Vagina (tissue), 2 donors: ENCODE results near the gene PTPN5. TPM values are rescaled to one million over a fixed set of nuclear protein-coding genes. Genes with fewer than 3 reads are reported as not detected.
A peak's percentile ranks its signal among the peaks of the same experiment; 100 is the strongest.

Experiments used
- DNase-seq, 2 donors: peaks; one replicate each; pipeline ENCODE4 v3.0.0-alpha.2; 2017; ENCODE audit errors: extremely low spot score in 2 of 2
- H3K27ac ChIP-seq: fragments of 200-600 bp; sonication (generic); one replicate; pipeline ENCODE4 v1.5.1; 2019
- H3K27me3 ChIP-seq: fragments of 200-600 bp; sonication (generic); one replicate; pipeline ENCODE4 v1.5.1; 2019
- H3K36me3 ChIP-seq, 2 donors: fragments of 200-600 bp; sonication (generic); one replicate each; pipeline ENCODE4 v1.5.1; 2017 to 2019
- H3K4me1 ChIP-seq: fragments of 200-600 bp; sonication (generic); one replicate; pipeline ENCODE4 v1.5.1; 2019
- H3K4me3 ChIP-seq, 2 donors: fragments of 200-600 bp; sonication (generic); 1 replicate in 1 of 2; 2 replicates in 1 of 2; pipeline ENCODE4 v1.5.1; 2016 to 2019
- H3K9me3 ChIP-seq: fragments of 200-600 bp; sonication (generic); one replicate; pipeline ENCODE4 v1.5.1; 2019
- POLR2A ChIP-seq, 2 donors: fragments of 450-650 bp; IDR thresholded peaks; one replicate each; pipeline ENCODE4 v1.6.1; 2017; ENCODE audit warnings: antibody characterized with exemption in 2 of 2, mild to moderate bottlenecking in 2 of 2, moderate library complexity in 2 of 2
- POLR2AphosphoS5 ChIP-seq, 2 donors: sonication (generic); formaldehyde crosslinking; IDR thresholded peaks; one replicate each; pipeline ENCODE4 v1.9.0; 2017; ENCODE audit warnings: antibody characterized with exemption in 2 of 2, mild to moderate bottlenecking in 2 of 2, low read depth in 1 of 2; ENCODE audit not compliant: insufficient read depth in 1 of 2
- intact Hi-C: fragments of 100-400 bp; cut with DNase I; formaldehyde crosslinking; loops from one replicate; pipeline ENCODE4 v1.15.1; 2023
- total RNA-seq: library from RNA; depleted of rRNA; stranded (reverse); fragments of >200 nt; gene quantifications from one replicate; pipeline ENCODE4 v1.2.3, GENCODE V29; 2016
- TF ChIP-seq, protein P1 (sequence below), 3 experiments: fragments of 450-650 bp in 2 of 3; fragments of 200-600 bp in 1 of 3; sonication (generic) in 1 of 3; IDR thresholded peaks; one replicate each; pipeline ENCODE4 v1.5.1; 2017 to 2019; ENCODE audit warnings: antibody characterized with exemption in 3 of 3, mild to moderate bottlenecking in 2 of 3, moderate library complexity in 2 of 3

Gene PTPN5
- total RNA-seq, 1 donor from 2014 or later = 0.49 TPM

DNA sequence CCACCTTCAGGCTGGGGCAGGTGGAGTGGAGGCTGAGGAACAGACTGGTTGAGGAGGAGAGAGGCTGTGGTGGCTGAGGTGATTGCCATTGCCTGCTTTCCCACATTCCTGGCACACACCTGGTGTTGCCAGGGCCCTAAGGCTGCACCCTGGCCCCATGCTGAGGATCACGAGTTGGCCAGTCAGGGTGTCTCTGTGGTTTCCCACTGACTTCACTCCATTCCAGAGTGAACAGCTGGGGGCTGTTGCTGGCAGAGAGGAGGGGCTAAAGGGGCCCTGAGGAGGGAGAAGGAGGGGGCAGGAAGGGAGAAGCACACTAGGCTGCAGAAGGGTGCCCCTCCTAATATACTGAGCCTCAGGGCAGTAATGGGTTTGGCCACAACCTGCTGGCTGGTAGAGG, 91.2 kb downstream of the PTPN5 start:
- DNase-seq = no peak
- H3K9me3 ChIP-seq = no peaks in the 10 kb centered on the region
- intact Hi-C loops = no loop called here
- peak overlapping the region; percentile 6 for H3K27ac ChIP-seq
- H3K27me3 ChIP-seq = no peaks in the 10 kb centered on the region
- H3K36me3 ChIP-seq = peaks cover 0 to 4% of the 10 kb centered on the region in 2 donors
- TF ChIP-seq POLR2A (IDR thresholded peaks at IDR 0.05) (no peak), POLR2AphosphoS5 (IDR thresholded peaks at IDR 0.05; ENCODE audit: insufficient read depth in 1 of 2, low read depth in 1 of 2) (no peak)
- TF ChIP-seq, protein P1, sequence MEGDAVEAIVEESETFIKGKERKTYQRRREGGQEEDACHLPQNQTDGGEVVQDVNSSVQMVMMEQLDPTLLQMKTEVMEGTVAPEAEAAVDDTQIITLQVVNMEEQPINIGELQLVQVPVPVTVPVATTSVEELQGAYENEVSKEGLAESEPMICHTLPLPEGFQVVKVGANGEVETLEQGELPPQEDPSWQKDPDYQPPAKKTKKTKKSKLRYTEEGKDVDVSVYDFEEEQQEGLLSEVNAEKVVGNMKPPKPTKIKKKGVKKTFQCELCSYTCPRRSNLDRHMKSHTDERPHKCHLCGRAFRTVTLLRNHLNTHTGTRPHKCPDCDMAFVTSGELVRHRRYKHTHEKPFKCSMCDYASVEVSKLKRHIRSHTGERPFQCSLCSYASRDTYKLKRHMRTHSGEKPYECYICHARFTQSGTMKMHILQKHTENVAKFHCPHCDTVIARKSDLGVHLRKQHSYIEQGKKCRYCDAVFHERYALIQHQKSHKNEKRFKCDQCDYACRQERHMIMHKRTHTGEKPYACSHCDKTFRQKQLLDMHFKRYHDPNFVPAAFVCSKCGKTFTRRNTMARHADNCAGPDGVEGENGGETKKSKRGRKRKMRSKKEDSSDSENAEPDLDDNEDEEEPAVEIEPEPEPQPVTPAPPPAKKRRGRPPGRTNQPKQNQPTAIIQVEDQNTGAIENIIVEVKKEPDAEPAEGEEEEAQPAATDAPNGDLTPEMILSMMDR (IDR thresholded peaks at IDR 0.05) = no peak
- H3K4me3 ChIP-seq = peak overlapping the region in 1 of 2 donors; percentile 69
- H3K4me1 ChIP-seq = peaks cover 29% of the 10 kb centered on the region

DNA sequence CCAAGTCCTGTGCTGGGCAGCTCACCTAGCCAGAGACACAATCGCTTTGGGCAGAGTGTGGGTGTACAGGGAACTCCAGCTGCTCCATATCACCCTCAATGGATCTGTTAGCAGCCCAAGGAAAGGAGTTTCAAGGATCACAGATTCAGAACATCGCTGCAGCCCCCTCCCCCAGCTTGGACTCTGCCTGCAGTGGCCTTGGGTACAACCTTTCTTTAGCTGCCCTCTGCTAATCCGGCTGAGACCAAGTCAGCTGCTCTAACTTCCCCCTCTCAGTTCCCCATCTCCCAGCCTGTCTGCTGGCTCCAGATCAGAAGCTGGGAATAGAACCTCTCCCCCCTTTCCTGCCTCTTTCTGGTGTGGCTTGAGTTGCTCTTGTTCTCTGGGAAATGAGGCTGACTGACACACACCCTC, 91.7 kb downstream of the PTPN5 start:
- peak overlapping the region; percentile 88 for H3K27ac ChIP-seq
- TF ChIP-seq, protein P1 (IDR thresholded peaks at IDR 0.05) = no peak
- no peak for TF ChIP-seq POLR2A (IDR thresholded peaks at IDR 0.05)
- TF ChIP-seq POLR2AphosphoS5 (IDR thresholded peaks at IDR 0.05; ENCODE audit: insufficient read depth in 1 of 2, low read depth in 1 of 2) = no peak
- no peaks in the 10 kb centered on the region for H3K27me3 ChIP-seq
- peaks cover 23% of the 10 kb centered on the region for H3K4me1 ChIP-seq
- no peak for DNase-seq
- peak overlapping the region; percentile 69 to 96 for H3K4me3 ChIP-seq
- no peaks in the 10 kb centered on the region for H3K9me3 ChIP-seq
- H3K36me3 ChIP-seq = peaks cover 0 to 4% of the 10 kb centered on the region in 2 donors
- intact Hi-C loops = no loop called here

DNA sequence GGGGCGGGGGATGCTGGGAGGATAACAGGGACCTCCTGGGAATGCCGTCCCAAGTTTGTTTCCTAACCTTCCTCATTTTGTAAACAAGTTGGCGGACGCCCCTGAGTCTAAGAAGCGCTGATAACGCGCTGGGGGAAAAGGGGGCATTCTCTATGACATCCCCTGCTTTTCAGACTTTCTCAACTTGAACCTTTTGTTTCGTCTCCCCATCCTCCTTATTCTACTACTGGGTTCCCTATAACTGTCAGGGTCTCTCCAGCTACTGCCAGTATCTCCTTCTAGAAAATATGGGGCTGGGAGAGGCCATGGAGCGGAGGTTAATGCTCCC, 92.4 kb downstream of the PTPN5 start:
- Histone ChIP-seq H3K9me3 (no peaks in the 10 kb centered on the region), H3K27me3 (no peaks in the 10 kb centered on the region), H3K27ac (peak overlapping the region; percentile 88), H3K4me1 (peaks cover 22% of the 10 kb centered on the region), H3K4me3 (peak overlapping the region; percentile 69 to 96), H3K36me3 (peaks cover 0 to 4% of the 10 kb centered on the region in 2 donors)
- intact Hi-C loops = no loop called here
- DNase-seq = no peak
- TF ChIP-seq POLR2A (IDR thresholded peaks at IDR 0.05) = no peak
- TF ChIP-seq, protein P1 (IDR thresholded peaks at IDR 0.05) = no peak
- no peak for TF ChIP-seq POLR2AphosphoS5 (IDR thresholded peaks at IDR 0.05; ENCODE audit: insufficient read depth in 1 of 2, low read depth in 1 of 2)

DNA sequence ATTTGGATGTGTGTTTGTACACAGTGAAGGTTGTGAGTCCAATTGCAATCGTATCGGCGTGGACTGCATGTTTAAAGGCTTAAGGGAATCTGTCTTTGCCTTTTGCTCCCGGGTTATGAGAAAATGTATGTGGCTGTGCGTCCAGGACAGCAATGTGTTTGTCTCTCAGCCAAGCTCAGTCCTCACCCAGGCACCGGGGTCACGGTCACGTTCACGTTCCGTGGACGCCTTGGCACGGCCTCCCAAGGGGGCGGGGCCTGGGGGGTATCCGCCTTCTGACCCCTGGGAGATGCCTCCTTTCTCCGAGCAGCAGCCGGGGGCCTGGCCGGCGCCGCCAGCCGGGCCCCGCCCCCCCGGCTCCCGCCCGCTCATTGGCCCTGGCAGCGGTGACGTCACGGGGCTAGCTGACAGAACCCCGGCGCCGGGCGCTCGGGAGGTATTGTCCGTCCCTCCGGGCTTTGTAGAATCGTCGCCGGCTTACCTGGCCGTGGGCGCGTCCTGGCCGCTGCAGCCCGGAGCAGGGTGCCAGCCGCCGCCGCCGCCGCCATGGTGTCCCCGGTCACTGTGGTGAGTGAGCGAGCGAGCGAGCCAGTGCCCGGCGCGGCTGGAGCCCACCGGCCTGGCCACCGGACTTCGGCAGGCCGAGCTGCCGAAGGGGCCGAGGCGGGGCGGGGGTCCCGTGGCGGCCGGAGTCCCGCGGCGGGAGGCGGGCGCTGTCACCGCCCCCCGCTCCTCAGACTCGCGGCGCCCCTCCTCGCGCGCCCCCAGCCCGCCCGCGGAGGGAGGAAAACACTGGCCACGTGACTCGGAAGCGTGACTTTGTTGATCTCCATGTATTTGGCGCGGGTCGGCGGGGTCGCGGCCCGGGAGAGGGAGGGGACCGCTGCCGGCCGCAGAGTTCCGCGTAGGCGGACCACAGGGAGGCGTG, 93.0 kb downstream of the PTPN5 start, which contains the start of gene TMEM86A:
Gene TMEM86A (plus strand): TSS at position 439 of the 928 bp plus-strand sequence. CDS start 108 bp downstream, at position 547.
- intact Hi-C loops = no loop called here

More for the DNA sequence above, 93.0 kb downstream of the PTPN5 start, which contains the start of gene TMEM86A:
- H3K27ac ChIP-seq = peak within 1 kb of the TSS; percentile 88
- H3K4me1 ChIP-seq = peaks cover 22% of the 10 kb centered on the region
- H3K4me3 ChIP-seq = peak within 1 kb of the TSS; percentile 69 to 96
- no peaks in the 10 kb centered on the region for H3K27me3 ChIP-seq
- DNase-seq = peak in 1 of 2 donors; percentile 94
- no peaks in the 10 kb centered on the region for H3K9me3 ChIP-seq
- peaks cover 0 to 4% of the 10 kb centered on the region in 2 donors for H3K36me3 ChIP-seq
- TF ChIP-seq POLR2A (IDR thresholded peaks at IDR 0.05) (peak in 1 of 2 donors; percentile 50), POLR2AphosphoS5 (IDR thresholded peaks at IDR 0.05; ENCODE audit: insufficient read depth in 1 of 2, low read depth in 1 of 2) (peak in 1 of 2 donors; percentile 72)
- TF ChIP-seq, protein P1 (IDR thresholded peaks at IDR 0.05) = no peak
